T-cell (primary cell): ENCODE results near the gene RIPPLY3. TPM values are rescaled to one million over a fixed set of nuclear protein-coding genes. Genes with fewer than 3 reads are reported as not detected.

Experiments used
- ATAC-seq, 4 experiments: fragments of 200-7000 bp in 3 of 4; fragments of 150-1000 bp in 1 of 4; cut with Tn5 transposase; replicated peaks in 1 of 4; 1 replicate in 3 of 4; 2 replicates in 1 of 4; pipeline ENCODE4 v1.10.0; 2021; ENCODE audit warnings: moderate library complexity in 3 of 4, mild to moderate bottlenecking in 2 of 4, moderate number of reproducible peaks in 1 of 4
- CTCF ChIA-PET, 2 donors: fragments of 300-600 bp; sonication (Branson Sonifier 250); formaldehyde crosslinking; loops; one replicate each; lab custom pipeline; 2022; ENCODE audit warnings: antibody characterized with exemption in 2 of 2; lab: Charles Lee
- POLR2A ChIA-PET, 2 donors: fragments of 300-600 bp; sonication (Branson Sonifier 250); formaldehyde crosslinking; loops; one replicate each; lab custom pipeline; 2022; ENCODE audit warnings: antibody characterized with exemption in 2 of 2; lab: Charles Lee
- DNase-seq, 35 experiments: peaks; one replicate each; pipeline versions ENCODE4 v3.0.0 to v3.0.0-alpha.2; 2013 to 2023
- H3K27ac ChIP-seq: one replicate; pipeline ENCODE4 v1.5.1; 2013; ENCODE audit warnings: low read length
- H3K27me3 ChIP-seq, 2 experiments: replicated peaks in 1 of 2; 1 replicate in 1 of 2; 2 replicates in 1 of 2; pipeline versions ENCODE4 v1.6.1 to v1.7.0; 2013; ENCODE audit warnings: low read length in 1 of 2, mixed read lengths in 1 of 2; ENCODE audit not compliant: control insufficient read depth in 2 of 2, insufficient read depth in 2 of 2; ENCODE audit errors: extremely low read depth in 1 of 2
- H3K36me3 ChIP-seq, 2 donors: 1 replicate in 1 of 2; 2 replicates in 1 of 2; pipeline versions ENCODE4 v1.6.1 to v1.7.0; 2013; ENCODE audit warnings: low read length in 1 of 2; ENCODE audit not compliant: control insufficient read depth in 2 of 2, insufficient read depth in 1 of 2; ENCODE audit errors: extremely low read depth in 1 of 2
- H3K4me1 ChIP-seq, 2 experiments: 1 replicate in 1 of 2; 2 replicates in 1 of 2; pipeline versions ENCODE4 v1.6.1 to v1.7.0; 2013; ENCODE audit warnings: low read length in 2 of 2, mixed read lengths in 1 of 2; ENCODE audit not compliant: insufficient read depth in 2 of 2, control insufficient read depth in 1 of 2; ENCODE audit errors: extremely low read depth in 1 of 2
- H3K4me3 ChIP-seq, 2 donors: 1 replicate in 1 of 2; 2 replicates in 1 of 2; pipeline versions ENCODE4 v1.5.1 to v1.7.0; 2013; ENCODE audit warnings: mild to moderate bottlenecking in 2 of 2, low read length in 1 of 2, moderate library complexity in 1 of 2; ENCODE audit not compliant: control insufficient read depth in 1 of 2; ENCODE audit errors: extremely low read depth in 1 of 2
- H3K9me3 ChIP-seq: 2 replicates; pipeline ENCODE4 v1.7.0; 2013
- H3K27ac Mint-ChIP-seq, 2 donors: one replicate each; pipeline ENCODE4 v1.8.0; 2020 to 2021; ENCODE audit warnings: mild to moderate bottlenecking in 2 of 2, mixed read lengths in 2 of 2
- H3K27me3 Mint-ChIP-seq, 2 donors: one replicate each; pipeline ENCODE4 v1.8.0; 2021 to 2022; ENCODE audit warnings: mixed read lengths in 2 of 2
- H3K36me3 Mint-ChIP-seq: one replicate; pipeline ENCODE4 v1.8.0; 2021; ENCODE audit warnings: mixed read lengths
- H3K4me1 Mint-ChIP-seq, 3 donors: one replicate each; pipeline ENCODE4 v1.8.0; 2020 to 2022; ENCODE audit warnings: mixed read lengths in 3 of 3, mild to moderate bottlenecking in 1 of 3
- H3K4me3 Mint-ChIP-seq, 3 donors: one replicate each; pipeline ENCODE4 v1.8.0; 2020 to 2022; ENCODE audit warnings: mild to moderate bottlenecking in 3 of 3, mixed read lengths in 3 of 3, moderate library complexity in 3 of 3
- H3K9me3 Mint-ChIP-seq, 3 donors: one replicate each; pipeline ENCODE4 v1.8.0; 2020 to 2022; ENCODE audit warnings: mixed read lengths in 3 of 3
- WGBS: methylation state at CpG from one replicate; pipeline ENCODE4 v1.1.5; 2013; ENCODE audit warnings: missing lambda C conversion rate; ENCODE audit not compliant: insufficient coverage; 5-methylcytosine and 5-hydroxymethylcytosine counted together
- total RNA-seq, 35 experiments: library from RNA in 6 of 35; stranded (reverse) in 6 of 35; fragments of 120-200 nt in 1 of 35; gene quantifications; one replicate each; pipeline versions ENCODE4 v1.2.1 to v1.2.4 and lab custom pipeline; 2013 to 2026

RIPPLY3 gene
- total RNA-seq, 5 donors from 2014 or later (not counting 1 experiment from before 2014, with no cell fraction given): not detected

GRCh38 chr21:37064841-37065240 is 58.3 kb downstream of the RIPPLY3 start:
- H3K4me1 Mint-ChIP-seq: peaks cover 0 to 1% (median under 1%) of the 10 kb centered on the region in 3 donors
- H3K27ac Mint-ChIP-seq: no peak overlapping the region
- H3K4me3 Mint-ChIP-seq: no peak overlapping the region
- no peaks in the 10 kb centered on the region for H3K27me3 Mint-ChIP-seq
- ChIA-PET POLR2A (no interaction called here), CTCF (no interaction called here)
- H3K36me3 ChIP-seq: peaks cover 0 to 2% of the 10 kb centered on the region in 2 donors
- no peak for ATAC-seq
- H3K4me3 ChIP-seq: no peak overlapping the region
- H3K4me1 ChIP-seq: no peaks in the 10 kb centered on the region
- no peaks in the 10 kb centered on the region for H3K9me3 Mint-ChIP-seq
- no peak for DNase-seq
- no peak overlapping the region for H3K27ac ChIP-seq
- no peaks in the 10 kb centered on the region for H3K27me3 ChIP-seq
- peaks cover 22% of the 10 kb centered on the region for H3K36me3 Mint-ChIP-seq
- no peaks in the 10 kb centered on the region for H3K9me3 ChIP-seq

GRCh38 chr21:37065561-37066177 is 59.2 kb downstream of the RIPPLY3 start:
- no peaks in the 10 kb centered on the region for H3K27me3 Mint-ChIP-seq
- no peak for ATAC-seq
- H3K4me1 ChIP-seq: no peaks in the 10 kb centered on the region
- peaks cover 0 to 2% of the 10 kb centered on the region in 2 donors for H3K36me3 ChIP-seq
- no peaks in the 10 kb centered on the region for H3K9me3 Mint-ChIP-seq
- H3K27ac ChIP-seq: no peak overlapping the region
- ChIA-PET CTCF (no interaction called here), POLR2A (no interaction called here)
- no peak overlapping the region for H3K27ac Mint-ChIP-seq
- H3K4me1 Mint-ChIP-seq: peaks cover 3 to 7% (median 6%) of the 10 kb centered on the region in 3 donors
- H3K36me3 Mint-ChIP-seq: peaks cover 25% of the 10 kb centered on the region
- H3K4me3 Mint-ChIP-seq: no peak overlapping the region
- no peaks in the 10 kb centered on the region for H3K27me3 ChIP-seq
- no peaks in the 10 kb centered on the region for H3K9me3 ChIP-seq
- 96% methylated on average over 4 of the region's 9 CpGs for WGBS
- no peak for DNase-seq
- no peak overlapping the region for H3K4me3 ChIP-seq

Other genes with a start within 250 kb of the RIPPLY3 start
- 10 to 100 TPM; 13.0 to 15.6 (median 13.8) TPM for gene HLCS, start 40.0 kb upstream of the RIPPLY3 start, total RNA-seq
- 10 to 100 TPM; 10.3 to 19.3 (median 15.3) TPM for gene PIGP, start 66.4 kb downstream of the RIPPLY3 start, total RNA-seq
- gene TTC3, start 66.6 kb downstream of the RIPPLY3 start, total RNA-seq: 100 to 1,000 TPM; 125 to 153 (median 139) TPM